Fibroblast of villous mesenchyme (primary cell): ENCODE measurements around the gene KIF21B. TPM values are rescaled to one million over a fixed set of nuclear protein-coding genes. Genes with fewer than 3 reads are reported as not detected.

Source experiments
- DNase-seq: peaks from one replicate; pipeline ENCODE4 v3.0.0-alpha.2; 2010; ENCODE audit warnings: low read depth
- H3K4me3 ChIP-seq: 2 replicates; pipeline ENCODE4 v1.5.1; 2011; ENCODE audit warnings: low read depth, mild to moderate bottlenecking, low read length
- total RNA-seq: library from RNA; depleted of rRNA; stranded (reverse); fragments of >200 nt; gene quantifications from 2 replicates; pipeline ENCODE4 v1.2.3, GENCODE V29; 2012
- TF ChIP-seq, protein P1 (sequence below): IDR thresholded peaks from 2 replicates; pipeline ENCODE4 v1.5.1; 2012; ENCODE audit warnings: low read depth, mild to moderate bottlenecking, low read length; ENCODE audit not compliant: insufficient read depth

Gene KIF21B
- total RNA-seq, 1 donor, result under 0.01 TPM

DNA sequence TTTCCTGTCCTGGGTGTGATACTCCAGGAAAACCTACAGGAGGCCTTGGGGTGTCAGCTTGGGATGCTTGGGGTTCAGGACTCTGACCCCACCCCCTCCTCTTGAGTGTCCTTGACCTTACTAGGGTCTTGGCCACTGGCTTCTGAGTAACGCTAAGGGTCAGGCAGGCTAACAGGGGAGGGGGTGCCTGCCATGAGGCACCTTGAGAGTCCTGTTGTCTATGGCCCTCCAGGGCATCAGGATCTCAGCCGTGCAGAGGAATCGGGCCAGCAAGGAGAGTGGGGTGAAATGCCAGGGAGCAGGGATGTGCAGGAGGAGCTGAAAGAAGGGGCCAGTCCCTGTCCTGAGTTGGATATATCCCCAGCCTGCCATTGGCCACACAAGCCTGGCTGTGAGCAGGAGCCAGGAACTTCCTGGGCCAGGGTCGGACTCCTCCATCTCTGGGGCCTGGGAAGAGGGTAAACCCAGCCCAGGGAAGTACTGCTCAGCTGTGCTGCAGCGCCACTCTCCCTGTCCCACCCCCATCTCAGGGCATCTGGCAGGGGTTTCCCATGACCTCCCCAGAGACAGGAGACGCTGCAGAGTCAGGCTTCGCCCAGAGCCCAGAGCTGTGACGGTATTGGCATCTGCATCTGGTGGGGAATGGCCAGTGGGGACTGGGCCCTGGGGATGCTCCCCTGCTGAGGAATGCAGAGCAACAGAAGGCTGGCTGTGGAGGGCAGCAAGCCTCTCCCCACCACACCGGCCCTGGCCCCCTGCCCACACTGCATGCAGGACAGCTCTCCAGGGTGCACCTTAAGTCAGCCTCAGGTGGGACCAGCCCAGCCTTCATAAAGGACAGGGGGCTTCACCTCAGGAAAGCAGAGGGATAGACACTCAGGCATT, 6.3 kb downstream of the KIF21B start:
- DNase-seq, result no peak
- TF ChIP-seq, protein P1, sequence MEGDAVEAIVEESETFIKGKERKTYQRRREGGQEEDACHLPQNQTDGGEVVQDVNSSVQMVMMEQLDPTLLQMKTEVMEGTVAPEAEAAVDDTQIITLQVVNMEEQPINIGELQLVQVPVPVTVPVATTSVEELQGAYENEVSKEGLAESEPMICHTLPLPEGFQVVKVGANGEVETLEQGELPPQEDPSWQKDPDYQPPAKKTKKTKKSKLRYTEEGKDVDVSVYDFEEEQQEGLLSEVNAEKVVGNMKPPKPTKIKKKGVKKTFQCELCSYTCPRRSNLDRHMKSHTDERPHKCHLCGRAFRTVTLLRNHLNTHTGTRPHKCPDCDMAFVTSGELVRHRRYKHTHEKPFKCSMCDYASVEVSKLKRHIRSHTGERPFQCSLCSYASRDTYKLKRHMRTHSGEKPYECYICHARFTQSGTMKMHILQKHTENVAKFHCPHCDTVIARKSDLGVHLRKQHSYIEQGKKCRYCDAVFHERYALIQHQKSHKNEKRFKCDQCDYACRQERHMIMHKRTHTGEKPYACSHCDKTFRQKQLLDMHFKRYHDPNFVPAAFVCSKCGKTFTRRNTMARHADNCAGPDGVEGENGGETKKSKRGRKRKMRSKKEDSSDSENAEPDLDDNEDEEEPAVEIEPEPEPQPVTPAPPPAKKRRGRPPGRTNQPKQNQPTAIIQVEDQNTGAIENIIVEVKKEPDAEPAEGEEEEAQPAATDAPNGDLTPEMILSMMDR, result no peak
- H3K4me3 ChIP-seq, result no peak overlapping the region

- DNase-seq, result peak; percentile 52
- TF ChIP-seq, protein P1, result no peak
- no peak overlapping the region for H3K4me3 ChIP-seq
These were observed 7.3 kb downstream of the KIF21B start for GRCh38 chr1:201016211-201016651.

DNA sequence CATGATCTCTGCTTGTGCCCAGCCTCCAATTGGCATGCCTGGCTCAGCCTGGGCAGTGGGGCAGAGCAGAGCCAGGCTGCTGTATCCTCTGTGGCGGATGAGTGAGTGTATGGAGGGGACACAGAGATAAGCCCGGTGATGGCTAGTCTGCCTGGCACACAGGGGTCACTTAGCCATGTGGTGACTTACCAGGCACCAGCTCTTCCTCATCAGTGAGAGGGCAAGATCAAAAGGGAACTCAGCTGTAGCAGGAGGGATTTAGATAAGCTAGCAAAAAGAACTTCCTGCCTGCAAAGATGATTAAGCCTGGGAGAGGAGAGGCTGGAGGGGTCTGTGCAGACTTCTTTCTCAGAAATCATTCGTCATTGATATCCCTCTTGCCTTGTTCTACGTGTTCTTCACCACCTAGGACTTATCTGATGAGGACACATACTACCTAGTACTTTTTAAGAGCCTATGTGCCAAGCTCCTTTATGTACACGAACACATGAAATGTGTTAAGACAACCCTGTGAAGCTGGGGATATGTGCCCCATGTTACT, 7.9 kb downstream of the KIF21B start:
- TF ChIP-seq, protein P1, result no peak
- DNase-seq, result peak; percentile 72

GRCh38 chr1:201014816-201015200, 8.7 kb downstream of the KIF21B start:
- no peak overlapping the region for H3K4me3 ChIP-seq
- no peak for DNase-seq
- TF ChIP-seq, protein P1, result no peak

More for the DNA sequence above, 7.9 kb downstream of the KIF21B start:
- H3K4me3 ChIP-seq, result no peak overlapping the region

DNA sequence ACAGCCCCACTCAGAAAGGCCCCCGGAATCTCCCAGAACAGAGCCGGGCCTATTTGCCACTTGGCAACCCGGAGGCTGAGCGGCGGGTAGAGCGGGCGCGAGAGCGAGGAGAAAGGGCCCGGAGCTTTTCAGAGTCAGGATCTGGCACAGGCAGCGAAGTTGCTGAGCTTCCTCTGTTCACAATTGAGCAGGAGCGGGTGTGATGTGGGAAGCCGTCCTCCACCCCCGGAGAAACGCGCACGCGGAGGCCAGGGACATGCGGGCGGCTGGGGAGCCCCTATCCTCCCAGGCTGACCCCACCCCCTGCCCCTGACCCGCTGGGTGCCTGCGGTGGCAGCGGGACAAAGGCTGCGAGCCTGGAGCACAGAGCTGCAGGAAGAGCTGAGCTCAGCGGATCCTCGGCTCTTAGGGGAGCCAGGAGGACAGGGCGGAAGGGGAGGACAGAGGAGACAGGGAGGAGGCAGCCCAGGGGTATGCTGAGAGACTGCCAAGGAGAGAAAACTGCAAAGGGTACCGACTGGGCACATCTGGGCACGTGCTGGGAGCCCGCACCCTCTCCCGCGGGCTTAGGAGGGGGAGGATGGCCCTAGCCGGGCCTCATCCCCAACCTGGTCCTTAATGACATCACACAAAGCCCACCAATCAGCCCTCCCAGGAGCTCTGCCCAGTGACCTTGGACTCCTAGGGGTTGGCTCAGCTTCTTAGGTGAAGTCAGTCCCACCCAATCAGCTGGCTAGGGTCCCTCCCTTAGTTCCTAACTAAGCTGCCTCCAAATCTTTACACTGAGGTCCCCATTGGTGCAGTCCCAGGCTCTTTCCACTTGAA, 9.3 kb downstream of the KIF21B start:
- DNase-seq, result no peak
- TF ChIP-seq, protein P1, result no peak
- no peak overlapping the region for H3K4me3 ChIP-seq

DNA sequence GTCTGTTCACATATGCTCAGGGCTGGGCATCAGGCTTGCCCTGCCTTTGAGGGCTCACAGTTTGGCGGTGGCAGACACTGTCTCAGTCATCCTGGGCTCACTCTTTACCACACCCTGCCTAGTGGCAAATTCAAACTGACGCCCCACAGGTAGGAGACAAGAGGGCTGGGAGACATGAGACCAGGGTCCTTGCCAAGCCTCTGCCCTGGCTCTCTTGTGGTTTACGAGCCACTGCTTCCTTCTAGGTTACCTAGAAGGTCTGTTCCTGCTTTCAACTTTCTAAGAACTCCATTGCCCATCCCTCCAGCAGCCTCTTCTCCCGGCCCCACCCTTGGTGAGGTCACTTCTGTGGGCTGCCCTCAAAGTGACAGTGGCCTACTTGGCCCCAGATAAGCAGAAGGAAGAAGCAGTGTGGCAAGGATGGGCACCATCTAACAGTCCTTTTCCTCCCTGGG, 10.5 kb downstream of the KIF21B start:
- H3K4me3 ChIP-seq, result no peak overlapping the region
- TF ChIP-seq, protein P1, result no peak
- DNase-seq, result no peak
